Activated CD8-positive, alpha-beta T cell treated with anti-CD3 and anti-CD28 coated beads for 36 hours (primary cell): ENCODE measurements around the gene TNRC6B. TPM values are rescaled to one million over a fixed set of nuclear protein-coding genes. Genes with fewer than 3 reads are reported as not detected.
"Not testable (repeated sequence)": the region's sequence is repeated elsewhere in the genome, so short reads cannot be mapped to it uniquely, and the experiment has no call there.

Source experiments
- ATAC-seq: fragments of 200-7000 bp; cut with Tn5 transposase; one replicate; pipeline ENCODE4 v1.10.0; 2021; ENCODE audit warnings: mild to moderate bottlenecking, moderate library complexity
- CTCF ChIA-PET: fragments of 350-600 bp; sonication (Branson Sonifier 250); formaldehyde crosslinking; loops from one replicate; lab custom pipeline; 2021; ENCODE audit warnings: antibody characterized with exemption; lab: Charles Lee
- POLR2A ChIA-PET: fragments of 350-600 bp; sonication (Branson Sonifier 250); formaldehyde crosslinking; loops from one replicate; lab custom pipeline; 2021; ENCODE audit warnings: antibody characterized with exemption; lab: Charles Lee
- DNase-seq: peaks from one replicate; pipeline ENCODE4 v3.0.0-alpha.2; 2020
- H3K27ac Mint-ChIP-seq: one replicate; pipeline ENCODE4 v1.8.0; 2021; ENCODE audit warnings: mild to moderate bottlenecking, mixed read lengths
- H3K27me3 Mint-ChIP-seq: one replicate; pipeline ENCODE4 v1.8.0; 2021; ENCODE audit warnings: mixed read lengths
- H3K36me3 Mint-ChIP-seq: one replicate; pipeline ENCODE4 v1.8.0; 2021; ENCODE audit warnings: low read depth, mixed read lengths
- H3K4me1 Mint-ChIP-seq: one replicate; pipeline ENCODE4 v1.8.0; 2021; ENCODE audit warnings: low read depth, mixed read lengths
- H3K4me3 Mint-ChIP-seq: one replicate; pipeline ENCODE4 v1.8.0; 2021; ENCODE audit warnings: mild to moderate bottlenecking, moderate library complexity, mixed read lengths
- H3K9me3 Mint-ChIP-seq: one replicate; pipeline ENCODE4 v1.8.0; 2021; ENCODE audit warnings: mixed read lengths
- intact Hi-C: fragments of 100-400 bp; cut with micrococcal nuclease; formaldehyde crosslinking; loops from one replicate; pipeline ENCODE4 v1.10.0; 2022
- total RNA-seq, 2 experiments: library from RNA; stranded (reverse); gene quantifications; one replicate each; pipeline ENCODE4 v1.2.3, GENCODE V29; 2021
- TF ChIP-seq, protein P1 (sequence below): fragments of 200-600 bp; IDR thresholded peaks from one replicate; pipeline ENCODE4 v1.8.0; 2022; ENCODE audit warnings: antibody characterized with exemption, mild to moderate bottlenecking

Gene TNRC6B
- total RNA-seq, 2 experiments from 2014 or later: 42.6 to 45.2 TPM

DNA sequence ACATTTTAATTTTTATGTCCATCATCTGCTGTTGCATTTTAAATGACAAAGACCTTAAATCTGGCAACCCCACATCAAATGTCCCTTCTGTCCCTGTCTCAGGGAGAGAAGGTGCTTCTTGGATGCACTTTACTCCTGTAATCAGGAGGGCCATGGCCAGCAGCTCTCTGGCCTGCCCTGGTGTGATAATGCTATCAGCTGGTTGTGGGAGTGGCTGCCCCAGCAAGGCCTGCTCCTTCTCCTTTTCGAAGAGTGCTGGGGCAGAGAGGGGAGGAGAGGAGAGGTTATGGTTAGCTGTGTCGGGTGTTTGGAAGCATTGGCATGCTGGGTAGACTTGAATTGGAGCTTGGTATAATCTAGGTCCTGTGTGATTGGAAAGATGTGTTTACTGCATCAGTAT is 12.8 kb downstream of the TNRC6B start:
- peak overlapping the region; percentile 23 for H3K27ac Mint-ChIP-seq
- ATAC-seq (no peak), DNase-seq (no peak)
- H3K4me3 Mint-ChIP-seq: no peak overlapping the region
- ChIA-PET CTCF (interaction anchor here (1.4 to 6.0 kb wide), 2 partner anchors 9 to 11 kb away, joined by 3 to 44 read pairs; partner anchors contain the start of gene TNRC6B), POLR2A (interaction anchor here (0.9 to 7.8 kb wide), 2 partner anchors 11 to 33 kb away, joined by 3 to 62 read pairs; partner anchors contain the start of gene TNRC6B)
- intact Hi-C loops: no loop called here
- TF ChIP-seq, protein P1, sequence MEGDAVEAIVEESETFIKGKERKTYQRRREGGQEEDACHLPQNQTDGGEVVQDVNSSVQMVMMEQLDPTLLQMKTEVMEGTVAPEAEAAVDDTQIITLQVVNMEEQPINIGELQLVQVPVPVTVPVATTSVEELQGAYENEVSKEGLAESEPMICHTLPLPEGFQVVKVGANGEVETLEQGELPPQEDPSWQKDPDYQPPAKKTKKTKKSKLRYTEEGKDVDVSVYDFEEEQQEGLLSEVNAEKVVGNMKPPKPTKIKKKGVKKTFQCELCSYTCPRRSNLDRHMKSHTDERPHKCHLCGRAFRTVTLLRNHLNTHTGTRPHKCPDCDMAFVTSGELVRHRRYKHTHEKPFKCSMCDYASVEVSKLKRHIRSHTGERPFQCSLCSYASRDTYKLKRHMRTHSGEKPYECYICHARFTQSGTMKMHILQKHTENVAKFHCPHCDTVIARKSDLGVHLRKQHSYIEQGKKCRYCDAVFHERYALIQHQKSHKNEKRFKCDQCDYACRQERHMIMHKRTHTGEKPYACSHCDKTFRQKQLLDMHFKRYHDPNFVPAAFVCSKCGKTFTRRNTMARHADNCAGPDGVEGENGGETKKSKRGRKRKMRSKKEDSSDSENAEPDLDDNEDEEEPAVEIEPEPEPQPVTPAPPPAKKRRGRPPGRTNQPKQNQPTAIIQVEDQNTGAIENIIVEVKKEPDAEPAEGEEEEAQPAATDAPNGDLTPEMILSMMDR: no peak
- no peaks in the 10 kb centered on the region for H3K9me3 Mint-ChIP-seq
- H3K36me3 Mint-ChIP-seq: peaks cover 5% of the 10 kb centered on the region
- no peaks in the 10 kb centered on the region for H3K27me3 Mint-ChIP-seq
- peaks cover 74% of the 10 kb centered on the region for H3K4me1 Mint-ChIP-seq

DNA sequence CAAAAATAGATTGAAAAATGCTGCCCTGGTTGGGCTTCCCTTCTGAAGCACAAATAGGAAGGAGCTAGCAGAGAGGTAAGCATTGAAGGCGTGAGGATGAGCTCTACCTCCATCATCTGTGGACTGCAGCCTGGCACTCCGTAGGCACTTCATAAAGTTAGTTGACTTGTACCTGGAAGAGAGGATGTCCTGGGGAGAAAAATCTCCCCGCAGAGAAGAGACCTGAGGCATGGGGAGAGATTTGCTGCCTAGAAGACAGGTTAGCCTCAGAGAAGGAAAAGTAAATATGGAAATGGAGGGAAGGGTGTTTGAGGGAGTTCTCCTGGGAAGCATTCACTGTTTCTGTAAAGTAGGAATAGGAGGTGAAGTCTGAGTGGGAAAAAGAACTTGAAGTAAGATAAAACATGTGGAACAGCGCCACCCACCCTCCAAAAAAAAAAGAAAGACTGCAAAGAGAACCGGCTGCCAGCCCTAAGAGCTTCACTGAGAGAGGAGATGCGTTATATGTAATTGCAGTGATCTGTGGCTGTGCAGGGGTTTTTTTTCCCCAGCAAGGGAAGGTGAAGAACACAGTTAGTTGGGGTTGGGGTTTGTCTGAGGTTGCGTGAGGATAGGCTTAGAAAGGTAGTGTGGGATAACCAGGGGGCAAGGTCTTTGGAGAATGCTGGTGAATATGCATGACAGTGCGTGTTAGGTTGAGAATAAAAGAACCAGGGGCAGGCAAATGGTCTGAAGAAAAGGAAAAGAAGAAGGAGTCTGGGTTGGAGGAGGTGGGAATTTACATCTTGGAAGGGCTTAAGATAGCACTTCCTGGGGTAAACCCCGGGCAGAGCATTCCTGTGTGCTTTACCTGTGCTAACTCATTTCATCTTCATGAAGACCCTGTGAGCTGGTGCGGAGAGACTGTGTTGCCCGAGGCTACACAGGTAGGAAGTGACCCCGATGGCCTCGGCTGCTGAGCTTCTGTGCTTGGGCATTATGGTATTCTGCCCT is 16.0 kb downstream of the TNRC6B start:
- H3K4me1 Mint-ChIP-seq: peaks cover 74% of the 10 kb centered on the region
- H3K36me3 Mint-ChIP-seq: no peaks in the 10 kb centered on the region
- H3K9me3 Mint-ChIP-seq: no peaks in the 10 kb centered on the region
- DNase-seq: peak; percentile 36
- POLR2A ChIA-PET: interaction anchor here (0.6 to 7.8 kb wide), 7 partner anchors 14 to 163 kb away, joined by 3 to 62 read pairs (median 4); partner anchors contain the start of gene TNRC6B
- CTCF ChIA-PET: interaction anchor here (0.6 to 6.0 kb wide), 15 partner anchors 9 to 225 kb away, joined by 3 to 44 read pairs (median 3); partner anchors contain the start of gene TNRC6B
- ATAC-seq: no peak
- intact Hi-C loops: no loop called here
- H3K4me3 Mint-ChIP-seq: no peak overlapping the region
- H3K27me3 Mint-ChIP-seq: no peaks in the 10 kb centered on the region
- TF ChIP-seq, protein P1: peak; percentile 27
- H3K27ac Mint-ChIP-seq: peak overlapping the region; percentile 78

DNA sequence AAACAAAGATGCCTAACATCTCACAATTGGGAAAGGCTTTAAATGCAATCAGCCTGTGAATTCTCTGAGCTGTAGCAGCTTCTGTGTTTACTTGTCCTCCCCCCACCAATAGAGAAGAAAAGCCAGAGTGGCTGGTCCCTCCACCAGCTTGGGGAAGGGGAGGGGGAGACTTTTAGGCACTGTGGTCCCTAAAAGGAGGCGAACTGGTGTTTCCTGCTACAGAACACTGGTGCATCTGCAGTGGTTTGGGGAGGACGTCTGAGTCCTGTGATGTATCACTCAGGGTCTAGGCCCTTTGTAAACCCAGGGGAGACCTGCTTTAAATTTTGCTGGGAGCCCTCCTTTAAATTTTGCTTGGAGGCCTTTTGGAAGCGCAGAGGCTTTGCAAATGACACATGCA is 16.9 kb downstream of the TNRC6B start:
- ChIA-PET POLR2A (interaction anchor here (0.7 to 7.8 kb wide), 4 partner anchors 15 to 162 kb away, joined by 3 to 62 read pairs (median 4); partner anchors contain the start of gene TNRC6B), CTCF (interaction anchor here (0.8 to 6.0 kb wide), 5 partner anchors 15 to 153 kb away, joined by 3 to 44 read pairs (median 5); partner anchors contain the start of gene TNRC6B)
- no peak for ATAC-seq
- Mint-ChIP-seq H3K36me3 (no peaks in the 10 kb centered on the region), H3K9me3 (no peaks in the 10 kb centered on the region), H3K4me1 (peaks cover 76% of the 10 kb centered on the region), H3K27me3 (no peaks in the 10 kb centered on the region), H3K4me3 (no peak overlapping the region), H3K27ac (peak overlapping the region; percentile 49)
- no peak for DNase-seq
- intact Hi-C loops: no loop called here
- TF ChIP-seq, protein P1: no peak

DNA sequence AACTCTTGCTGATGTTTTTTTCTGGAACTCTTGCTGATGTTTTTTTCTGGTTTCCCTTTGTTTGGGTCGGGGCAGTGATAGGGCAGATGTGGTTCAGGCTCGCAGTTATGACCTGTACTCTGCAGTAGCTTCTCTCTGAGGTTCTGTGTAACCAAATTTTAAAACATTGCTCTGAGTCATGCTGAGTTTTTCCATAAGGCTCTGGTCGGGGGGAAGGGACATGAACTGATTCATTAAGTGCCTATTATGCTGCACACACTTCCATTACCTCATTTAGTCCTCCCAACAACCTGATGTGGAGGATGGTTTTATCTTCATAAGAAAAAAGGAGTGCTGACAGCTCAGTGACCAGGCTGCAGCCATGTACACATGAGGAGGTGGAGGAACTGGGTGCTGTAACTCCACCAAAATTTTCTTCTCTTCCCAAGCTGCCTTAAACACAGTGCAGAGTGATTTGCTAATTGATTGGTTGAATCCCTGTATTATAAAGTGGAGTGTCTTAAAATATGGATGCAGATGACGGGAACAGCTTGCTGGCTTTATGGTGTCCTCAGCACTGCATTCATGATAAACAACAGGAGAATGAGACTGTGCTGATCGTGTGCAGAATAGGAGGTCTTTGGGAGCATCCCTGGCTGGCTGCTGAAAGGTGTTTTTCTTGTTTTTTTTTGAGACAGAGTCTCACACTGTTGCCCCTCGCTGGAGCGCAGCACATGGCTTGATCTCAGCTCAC is 19.1 kb downstream of the TNRC6B start:
- ATAC-seq (peak; percentile 92), DNase-seq (peak; percentile 85)
- intact Hi-C loops: loop anchor here (2.0 kb wide), 1 partner anchor 18 kb away; no protein-coding TSS in a partner anchor
- H3K36me3 Mint-ChIP-seq: no peaks in the 10 kb centered on the region
- no peaks in the 10 kb centered on the region for H3K27me3 Mint-ChIP-seq
- H3K27ac Mint-ChIP-seq: peak overlapping the region; percentile 91
- peaks cover 72% of the 10 kb centered on the region for H3K4me1 Mint-ChIP-seq
- CTCF ChIA-PET: interaction anchor here (1.0 to 5.8 kb wide), 5 partner anchors 11 to 151 kb away, joined by 3 to 27 read pairs (median 3); partner anchors contain the start of gene TNRC6B
- POLR2A ChIA-PET: interaction anchor here (0.6 to 1.7 kb wide), 12 partner anchors 9 to 153 kb away, joined by 3 to 11 read pairs (median 6); partner anchors contain the start of gene TNRC6B
- H3K9me3 Mint-ChIP-seq: no peaks in the 10 kb centered on the region
- TF ChIP-seq, protein P1: no peak
- H3K4me3 Mint-ChIP-seq: peak overlapping the region; percentile 18

GRCh38 chr22:40197421-40197820 is 19.7 kb downstream of the TNRC6B start:
- H3K27me3 Mint-ChIP-seq, H3K9me3 Mint-ChIP-seq, DNase-seq, ATAC-seq, H3K36me3 Mint-ChIP-seq, H3K4me3 Mint-ChIP-seq: not testable (repeated sequence)
- ChIA-PET POLR2A (interaction anchor here (0.6 to 1.7 kb wide), 11 partner anchors 9 to 153 kb away, joined by 3 to 11 read pairs (median 6); partner anchors contain the start of gene TNRC6B), CTCF (interaction anchor here (0.9 to 5.8 kb wide), 7 partner anchors 11 to 151 kb away, joined by 3 to 27 read pairs (median 3); partner anchors contain the start of gene TNRC6B)
- peaks cover 72% of the 10 kb centered on the region for H3K4me1 Mint-ChIP-seq
- intact Hi-C loops: loop anchor here (2.0 kb wide), 1 partner anchor 19 kb away; no protein-coding TSS in a partner anchor
- H3K27ac Mint-ChIP-seq: peak overlapping the region; percentile 91
